ENCODE results near the gene CCNT1.
A peak's percentile ranks its signal among the peaks of the same experiment; 100 is the strongest.

GRCh38 chr12:48682927-48683326 lies 33.6 kb downstream of the CCNT1 start:
- TF ChIP-seq KAT2A (conservative IDR thresholded peaks at IDR 0.05; ENCODE audit: control insufficient read depth, low read depth, low read length) (no peak), ZNF274 (IDR thresholded peaks at IDR 0.05; ENCODE audit: insufficient read depth, insufficient read length) (no peak), POLR2AphosphoS2 (IDR thresholded peaks at IDR 0.05; ENCODE audit: low read depth, low read length) (no peak), ZBED1 (IDR thresholded peaks at IDR 0.05; ENCODE audit: borderline replicate concordance) (0 out of 2 replicates have a peak, but pooled peaks have one; percentile 4), EZH2 (IDR thresholded peaks at IDR 0.05; ENCODE audit: borderline replicate concordance, control insufficient read depth, low read depth, low read length) (no peak), EP300 (IDR thresholded peaks at IDR 0.05; ENCODE audit: borderline replicate concordance in 1 of 2, control insufficient read depth in 1 of 2, low read depth in 2 of 2, low read length in 2 of 2) (no peak), TCF7 (IDR thresholded peaks at IDR 0.05; ENCODE audit: borderline replicate concordance) (no peak), ELK1 (IDR thresholded peaks at IDR 0.05; ENCODE audit: low read depth, low read length) (no peak), REST (IDR thresholded peaks at IDR 0.05; ENCODE audit: low read depth, low read length) (no peak), SMC3 (IDR thresholded peaks at IDR 0.05; ENCODE audit: borderline replicate concordance, low read length) (no peak), CHD2 (IDR thresholded peaks at IDR 0.05; ENCODE audit: borderline replicate concordance, low read depth, low read length) (no peak)
- TF ChIP-seq, protein P1, sequence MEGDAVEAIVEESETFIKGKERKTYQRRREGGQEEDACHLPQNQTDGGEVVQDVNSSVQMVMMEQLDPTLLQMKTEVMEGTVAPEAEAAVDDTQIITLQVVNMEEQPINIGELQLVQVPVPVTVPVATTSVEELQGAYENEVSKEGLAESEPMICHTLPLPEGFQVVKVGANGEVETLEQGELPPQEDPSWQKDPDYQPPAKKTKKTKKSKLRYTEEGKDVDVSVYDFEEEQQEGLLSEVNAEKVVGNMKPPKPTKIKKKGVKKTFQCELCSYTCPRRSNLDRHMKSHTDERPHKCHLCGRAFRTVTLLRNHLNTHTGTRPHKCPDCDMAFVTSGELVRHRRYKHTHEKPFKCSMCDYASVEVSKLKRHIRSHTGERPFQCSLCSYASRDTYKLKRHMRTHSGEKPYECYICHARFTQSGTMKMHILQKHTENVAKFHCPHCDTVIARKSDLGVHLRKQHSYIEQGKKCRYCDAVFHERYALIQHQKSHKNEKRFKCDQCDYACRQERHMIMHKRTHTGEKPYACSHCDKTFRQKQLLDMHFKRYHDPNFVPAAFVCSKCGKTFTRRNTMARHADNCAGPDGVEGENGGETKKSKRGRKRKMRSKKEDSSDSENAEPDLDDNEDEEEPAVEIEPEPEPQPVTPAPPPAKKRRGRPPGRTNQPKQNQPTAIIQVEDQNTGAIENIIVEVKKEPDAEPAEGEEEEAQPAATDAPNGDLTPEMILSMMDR (IDR thresholded peaks at IDR 0.05 in 2 of 3, conservative IDR thresholded peaks at IDR 0.05 in 1 of 3; ENCODE audit: control insufficient read depth in 2 of 3, extremely low read depth in 1 of 3, insufficient read depth in 1 of 3, low read depth in 3 of 3, low read length in 3 of 3): no peak
